Measurements from ENCODE around the gene MTA1. TPM values are rescaled to one million over a fixed set of nuclear protein-coding genes. Genes with fewer than 3 reads are reported as not detected.

The MTA1 gene
- total RNA-seq, 1 experiment from 2014 or later, result 238 TPM

GRCh38 chr14:105494606-105494929 lies 74.9 kb downstream of the MTA1 start:
- Histone ChIP-seq H3K9me3 (ENCODE audit: low read depth, low read length, poor library complexity, severe bottlenecking) (no peaks in the 10 kb centered on the region), H3K4me3 (ENCODE audit: low read depth, low read length, poor library complexity, severe bottlenecking) (no peak overlapping the region), H3K27me3 (replicated peaks; ENCODE audit: insufficient read depth, low read depth, low read length, poor library complexity) (no peaks in the 10 kb centered on the region), H3K27ac (ENCODE audit: low read depth, low read length, poor library complexity, severe bottlenecking) (no peak overlapping the region), H3K36me3 (ENCODE audit: insufficient read depth, low read length, poor library complexity, severe bottlenecking) (no peaks in the 10 kb centered on the region), H3K4me1 (ENCODE audit: insufficient read depth, low read length, poor library complexity, severe bottlenecking) (peaks cover 4% of the 10 kb centered on the region)
- intact Hi-C loops (cut with micrococcal nuclease; ENCODE audit: unreplicated experiment), result no loop called here
- ChIA-PET CTCF (no interaction called here), POLR2A (ENCODE audit: low non-redundant PET) (no interaction called here)
- no TSS peak for BruUV-seq (replicated peaks)
- no peak for TF ChIP-seq EZH2 (IDR thresholded peaks at IDR 0.05; ENCODE audit: borderline replicate concordance, low read depth, low read length, poor library complexity, severe bottlenecking)
- TF ChIP-seq, protein P1, sequence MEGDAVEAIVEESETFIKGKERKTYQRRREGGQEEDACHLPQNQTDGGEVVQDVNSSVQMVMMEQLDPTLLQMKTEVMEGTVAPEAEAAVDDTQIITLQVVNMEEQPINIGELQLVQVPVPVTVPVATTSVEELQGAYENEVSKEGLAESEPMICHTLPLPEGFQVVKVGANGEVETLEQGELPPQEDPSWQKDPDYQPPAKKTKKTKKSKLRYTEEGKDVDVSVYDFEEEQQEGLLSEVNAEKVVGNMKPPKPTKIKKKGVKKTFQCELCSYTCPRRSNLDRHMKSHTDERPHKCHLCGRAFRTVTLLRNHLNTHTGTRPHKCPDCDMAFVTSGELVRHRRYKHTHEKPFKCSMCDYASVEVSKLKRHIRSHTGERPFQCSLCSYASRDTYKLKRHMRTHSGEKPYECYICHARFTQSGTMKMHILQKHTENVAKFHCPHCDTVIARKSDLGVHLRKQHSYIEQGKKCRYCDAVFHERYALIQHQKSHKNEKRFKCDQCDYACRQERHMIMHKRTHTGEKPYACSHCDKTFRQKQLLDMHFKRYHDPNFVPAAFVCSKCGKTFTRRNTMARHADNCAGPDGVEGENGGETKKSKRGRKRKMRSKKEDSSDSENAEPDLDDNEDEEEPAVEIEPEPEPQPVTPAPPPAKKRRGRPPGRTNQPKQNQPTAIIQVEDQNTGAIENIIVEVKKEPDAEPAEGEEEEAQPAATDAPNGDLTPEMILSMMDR (conservative IDR thresholded peaks at IDR 0.05; ENCODE audit: low read depth, low read length), result no peak
- no peak for DNase-seq (ENCODE audit: low spot score)

GRCh38 chr14:105495101-105495989 lies 75.7 kb downstream of the MTA1 start:
- intact Hi-C loops (cut with micrococcal nuclease; ENCODE audit: unreplicated experiment), result no loop called here
- no TSS peak for BruUV-seq (replicated peaks)
- no peaks in the 10 kb centered on the region for H3K9me3 ChIP-seq (ENCODE audit: low read depth, low read length, poor library complexity, severe bottlenecking)
- ChIA-PET POLR2A (ENCODE audit: low non-redundant PET) (no interaction called here), CTCF (no interaction called here)
- no peak overlapping the region for H3K27ac ChIP-seq (ENCODE audit: low read depth, low read length, poor library complexity, severe bottlenecking)
- H3K4me1 ChIP-seq (ENCODE audit: insufficient read depth, low read length, poor library complexity, severe bottlenecking), result peaks cover 4% of the 10 kb centered on the region
- no peaks in the 10 kb centered on the region for H3K27me3 ChIP-seq (replicated peaks; ENCODE audit: insufficient read depth, low read depth, low read length, poor library complexity)
- no peak overlapping the region for H3K4me3 ChIP-seq (ENCODE audit: low read depth, low read length, poor library complexity, severe bottlenecking)
- H3K36me3 ChIP-seq (ENCODE audit: insufficient read depth, low read length, poor library complexity, severe bottlenecking), result no peaks in the 10 kb centered on the region
- TF ChIP-seq, protein P1 (conservative IDR thresholded peaks at IDR 0.05; ENCODE audit: low read depth, low read length), result no peak
- TF ChIP-seq EZH2 (IDR thresholded peaks at IDR 0.05; ENCODE audit: borderline replicate concordance, low read depth, low read length, poor library complexity, severe bottlenecking), result no peak
- DNase-seq (ENCODE audit: low spot score), result no peak

- ChIA-PET POLR2A (ENCODE audit: low non-redundant PET) (no interaction called here), CTCF (no interaction called here)
- no peak for DNase-seq (ENCODE audit: low spot score)
- Histone ChIP-seq H3K4me3 (ENCODE audit: low read depth, low read length, poor library complexity, severe bottlenecking) (no peak overlapping the region), H3K4me1 (ENCODE audit: insufficient read depth, low read length, poor library complexity, severe bottlenecking) (peaks cover 4% of the 10 kb centered on the region), H3K36me3 (ENCODE audit: insufficient read depth, low read length, poor library complexity, severe bottlenecking) (no peaks in the 10 kb centered on the region), H3K27me3 (replicated peaks; ENCODE audit: insufficient read depth, low read depth, low read length, poor library complexity) (no peaks in the 10 kb centered on the region), H3K9me3 (ENCODE audit: low read depth, low read length, poor library complexity, severe bottlenecking) (no peaks in the 10 kb centered on the region), H3K27ac (ENCODE audit: low read depth, low read length, poor library complexity, severe bottlenecking) (no peak overlapping the region)
- TF ChIP-seq, protein P1 (conservative IDR thresholded peaks at IDR 0.05; ENCODE audit: low read depth, low read length), result no peak
- no peak for TF ChIP-seq EZH2 (IDR thresholded peaks at IDR 0.05; ENCODE audit: borderline replicate concordance, low read depth, low read length, poor library complexity, severe bottlenecking)
- intact Hi-C loops (cut with micrococcal nuclease; ENCODE audit: unreplicated experiment), result no loop called here
- BruUV-seq (replicated peaks), result no TSS peak
Observed at GRCh38 chr14:105495990-105496830, 76.6 kb downstream of the MTA1 start.
